Body of pancreas (tissue), 4 donors: ENCODE results near the gene PIP5KL1. TPM values are rescaled to one million over a fixed set of nuclear protein-coding genes. Genes with fewer than 3 reads are reported as not detected.

Source experiments
- ATAC-seq: fragments of 150-250 bp; one replicate; pipeline ENCODE4 v1.9.1; 2016
- DNase-seq, 4 donors: peaks; one replicate each; pipeline ENCODE4 v3.0.0-alpha.2; 2019
- H3K27ac ChIP-seq, 4 donors: fragments of 200-600 bp; sonication (generic); 1 replicate in 3 of 4; 2 replicates in 1 of 4; pipeline versions ENCODE4 v1.5.1 to v1.6.1; 2016 to 2019; ENCODE audit warnings: mild to moderate bottlenecking in 1 of 4, mixed read lengths in 1 of 4, moderate library complexity in 1 of 4
- H3K27me3 ChIP-seq, 2 donors: fragments of 200-600 bp; sonication (generic); one replicate each; pipeline ENCODE4 v1.6.0; 2016; ENCODE audit warnings: mild to moderate bottlenecking in 1 of 2
- H3K36me3 ChIP-seq, 2 donors: fragments of 200-600 bp; sonication (generic); replicated peaks in 1 of 2; 2 replicates each; pipeline ENCODE4 v1.5.1; 2016; ENCODE audit warnings: low read depth in 2 of 2; ENCODE audit not compliant: insufficient read depth in 1 of 2
- H3K4me1 ChIP-seq: fragments of 200-600 bp; sonication (generic); one replicate; pipeline ENCODE4 v1.6.0; 2016
- H3K4me3 ChIP-seq, 2 donors: fragments of 200-600 bp; sonication (generic); 1 replicate in 1 of 2; 2 replicates in 1 of 2; pipeline ENCODE4 v1.5.1; 2016 to 2019
- H3K9me3 ChIP-seq, 3 donors: fragments of 200-600 bp; sonication (generic); 1 replicate in 2 of 3; 2 replicates in 1 of 3; pipeline ENCODE4 v1.5.1; 2016
- POLR2A ChIP-seq, 3 donors: fragments of 450-650 bp; IDR thresholded peaks; one replicate each; pipeline ENCODE4 v1.6.1; 2016; ENCODE audit warnings: antibody characterized with exemption in 3 of 3, mild to moderate bottlenecking in 2 of 3
- WGBS, 2 donors: methylation state at CpG; one replicate each; pipeline ENCODE4 v1.1.5; 2017; 5-methylcytosine and 5-hydroxymethylcytosine counted together
- intact Hi-C: fragments of 100-400 bp; cut with DNase I; formaldehyde crosslinking; loops from one replicate; pipeline ENCODE4 v1.15.1; 2023
- total RNA-seq, 2 donors: library from RNA; depleted of rRNA; stranded (reverse); fragments of >200 nt; gene quantifications; one replicate each; pipeline ENCODE4 v1.1.0, GENCODE V29; 2016
- TF ChIP-seq, protein P1 (sequence below), 7 experiments: fragments of 450-650 bp in 4 of 7; fragments of 200-600 bp in 3 of 7; sonication (generic) in 3 of 7; IDR thresholded peaks; one replicate each; pipeline ENCODE4 v1.5.1; 2016 to 2019; ENCODE audit warnings: antibody characterized with exemption in 7 of 7

Gene PIP5KL1
- total RNA-seq, 2 donors from 2014 or later, result 1.3 to 2.6 TPM

DNA sequence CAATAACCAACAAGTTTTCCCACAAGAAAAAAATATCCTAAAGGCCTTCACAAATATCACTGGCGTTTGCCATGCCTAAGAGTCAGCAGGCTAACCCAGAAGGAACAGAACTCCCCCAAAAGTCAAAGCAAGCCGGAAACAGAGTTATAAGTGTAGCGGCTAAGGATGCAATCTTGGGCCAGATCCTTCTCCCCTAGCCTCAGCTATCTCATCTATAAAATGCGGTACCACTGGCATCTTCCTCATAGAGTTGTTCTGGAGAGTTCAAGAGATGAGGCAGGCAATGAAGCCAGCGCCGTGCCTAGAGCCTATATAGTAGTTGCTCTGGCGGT, 6.4 kb upstream of the PIP5KL1 start:
- H3K36me3 ChIP-seq, result no peaks in the 10 kb centered on the region
- intact Hi-C loops, result no loop called here
- TF ChIP-seq, protein P1, sequence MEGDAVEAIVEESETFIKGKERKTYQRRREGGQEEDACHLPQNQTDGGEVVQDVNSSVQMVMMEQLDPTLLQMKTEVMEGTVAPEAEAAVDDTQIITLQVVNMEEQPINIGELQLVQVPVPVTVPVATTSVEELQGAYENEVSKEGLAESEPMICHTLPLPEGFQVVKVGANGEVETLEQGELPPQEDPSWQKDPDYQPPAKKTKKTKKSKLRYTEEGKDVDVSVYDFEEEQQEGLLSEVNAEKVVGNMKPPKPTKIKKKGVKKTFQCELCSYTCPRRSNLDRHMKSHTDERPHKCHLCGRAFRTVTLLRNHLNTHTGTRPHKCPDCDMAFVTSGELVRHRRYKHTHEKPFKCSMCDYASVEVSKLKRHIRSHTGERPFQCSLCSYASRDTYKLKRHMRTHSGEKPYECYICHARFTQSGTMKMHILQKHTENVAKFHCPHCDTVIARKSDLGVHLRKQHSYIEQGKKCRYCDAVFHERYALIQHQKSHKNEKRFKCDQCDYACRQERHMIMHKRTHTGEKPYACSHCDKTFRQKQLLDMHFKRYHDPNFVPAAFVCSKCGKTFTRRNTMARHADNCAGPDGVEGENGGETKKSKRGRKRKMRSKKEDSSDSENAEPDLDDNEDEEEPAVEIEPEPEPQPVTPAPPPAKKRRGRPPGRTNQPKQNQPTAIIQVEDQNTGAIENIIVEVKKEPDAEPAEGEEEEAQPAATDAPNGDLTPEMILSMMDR (IDR thresholded peaks at IDR 0.05), result no peak
- TF ChIP-seq POLR2A (IDR thresholded peaks at IDR 0.05), result no peak
- no peaks in the 10 kb centered on the region for H3K9me3 ChIP-seq
- H3K4me3 ChIP-seq, result peak overlapping the region; percentile 48 to 68
- no peak for ATAC-seq
- no peak for DNase-seq
- H3K27ac ChIP-seq, result peak overlapping the region in 3 of 4 donors; percentile 3 to 49 (median 40)
- peaks cover 31% of the 10 kb centered on the region for H3K4me1 ChIP-seq
- no peaks in the 10 kb centered on the region for H3K27me3 ChIP-seq
- 6 to 10% methylated on average over 7 of the region's 7 CpGs for WGBS, 2 donors

DNA sequence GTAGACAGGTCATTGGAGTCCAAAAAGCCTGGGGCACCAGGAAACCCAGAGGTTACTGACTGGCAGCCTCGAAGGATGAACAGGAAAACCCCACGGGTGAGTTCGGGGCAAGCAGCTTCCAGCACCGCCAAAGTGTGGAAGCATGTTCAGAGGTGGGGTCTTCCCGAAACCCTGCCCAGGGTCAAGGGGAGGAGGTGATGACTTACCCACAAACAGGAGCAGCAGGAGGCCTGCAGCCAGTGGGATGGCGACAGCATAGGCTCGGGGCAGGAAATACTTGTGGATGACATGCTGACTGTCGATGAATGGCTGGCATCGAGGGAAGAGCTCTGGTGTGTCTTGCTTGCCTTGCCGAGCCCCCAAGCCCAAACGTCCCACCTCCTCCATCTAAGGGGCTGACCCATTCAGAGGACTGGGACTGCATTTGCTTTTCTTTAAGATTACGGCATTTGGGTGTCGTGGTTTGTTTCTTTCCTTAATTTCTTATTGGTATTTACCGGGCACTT, 5.8 kb upstream of the PIP5KL1 start:
- DNase-seq, result no peak
- TF ChIP-seq POLR2A (IDR thresholded peaks at IDR 0.05), result no peak
- TF ChIP-seq, protein P1 (IDR thresholded peaks at IDR 0.05), result no peak
- Histone ChIP-seq H3K36me3 (no peaks in the 10 kb centered on the region), H3K27ac (no peak overlapping the region), H3K27me3 (no peaks in the 10 kb centered on the region), H3K9me3 (no peaks in the 10 kb centered on the region), H3K4me1 (peaks cover 36% of the 10 kb centered on the region), H3K4me3 (no peak overlapping the region)
- intact Hi-C loops, result no loop called here
- ATAC-seq, result no peak
- 71 to 78% methylated on average over 14 of the region's 14 CpGs for whole genome bisulfite sequencing, 2 donors

DNA sequence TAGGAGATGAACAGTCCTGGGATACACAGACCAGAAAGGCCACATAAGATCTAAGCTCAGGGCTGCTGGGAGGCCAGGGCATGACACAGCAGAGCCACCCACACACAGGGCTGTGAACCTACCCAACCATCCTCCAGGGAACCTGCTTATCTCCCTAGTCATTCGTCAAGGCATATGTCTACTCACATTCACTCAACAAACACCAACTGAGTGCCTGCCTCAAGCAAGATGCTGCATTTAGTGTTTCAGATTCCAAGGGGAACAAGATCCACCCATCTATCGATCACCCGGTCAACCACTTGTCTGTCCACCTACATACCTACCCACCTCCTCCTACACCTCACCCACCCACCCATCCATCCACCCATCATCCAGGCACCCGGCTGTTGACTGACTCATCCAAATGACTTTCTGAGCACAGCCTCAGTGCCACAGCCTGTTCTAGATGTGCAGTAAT, 5.2 kb upstream of the PIP5KL1 start:
- no peaks in the 10 kb centered on the region for H3K27me3 ChIP-seq
- no peak for TF ChIP-seq POLR2A (IDR thresholded peaks at IDR 0.05)
- TF ChIP-seq, protein P1 (IDR thresholded peaks at IDR 0.05), result no peak
- 67 to 69% methylated on average over 4 of the region's 4 CpGs for WGBS, 2 donors
- intact Hi-C loops, result no loop called here
- no peak overlapping the region for H3K27ac ChIP-seq
- DNase-seq (no peak), ATAC-seq (no peak)
- H3K4me3 ChIP-seq, result no peak overlapping the region
- H3K36me3 ChIP-seq, result no peaks in the 10 kb centered on the region
- no peaks in the 10 kb centered on the region for H3K9me3 ChIP-seq
- H3K4me1 ChIP-seq, result peaks cover 42% of the 10 kb centered on the region

DNA sequence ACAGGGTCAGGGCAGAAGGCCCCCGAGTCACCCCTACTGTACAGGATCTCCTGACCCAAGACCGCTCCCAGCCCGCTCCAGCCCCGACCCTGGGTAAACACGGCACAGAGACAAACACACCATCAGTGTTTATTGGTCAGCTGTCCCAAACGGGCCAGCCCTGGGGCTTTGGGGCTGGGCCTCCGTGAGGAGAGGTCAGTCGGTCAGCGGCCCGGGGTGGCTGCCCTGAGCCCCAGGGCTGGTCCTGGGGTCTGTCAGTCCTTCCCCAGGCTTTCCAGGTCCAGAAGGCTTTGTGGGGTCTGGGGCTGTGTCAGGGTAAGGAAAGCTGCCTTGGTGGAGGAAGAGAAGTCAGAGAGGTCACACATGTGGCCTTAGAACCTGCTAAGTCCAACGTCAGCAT, 4.4 kb upstream of the PIP5KL1 start:
- DNase-seq (no peak), ATAC-seq (no peak)
- H3K27ac ChIP-seq, result no peak overlapping the region
- no peaks in the 10 kb centered on the region for H3K9me3 ChIP-seq
- H3K36me3 ChIP-seq, result no peaks in the 10 kb centered on the region
- TF ChIP-seq, protein P1 (IDR thresholded peaks at IDR 0.05), result no peak
- no peak for TF ChIP-seq POLR2A (IDR thresholded peaks at IDR 0.05)
- H3K4me3 ChIP-seq, result no peak overlapping the region
- peaks cover 50% of the 10 kb centered on the region for H3K4me1 ChIP-seq
- intact Hi-C loops, result loop anchor here (5.0 kb wide), 1 partner anchor 198 kb away; the partner anchor contains the start of gene TOR2A
- H3K27me3 ChIP-seq, result no peaks in the 10 kb centered on the region
- 44 to 84% methylated on average over 1 to 11 of the region's 11 CpGs for WGBS, 2 donors

DNA sequence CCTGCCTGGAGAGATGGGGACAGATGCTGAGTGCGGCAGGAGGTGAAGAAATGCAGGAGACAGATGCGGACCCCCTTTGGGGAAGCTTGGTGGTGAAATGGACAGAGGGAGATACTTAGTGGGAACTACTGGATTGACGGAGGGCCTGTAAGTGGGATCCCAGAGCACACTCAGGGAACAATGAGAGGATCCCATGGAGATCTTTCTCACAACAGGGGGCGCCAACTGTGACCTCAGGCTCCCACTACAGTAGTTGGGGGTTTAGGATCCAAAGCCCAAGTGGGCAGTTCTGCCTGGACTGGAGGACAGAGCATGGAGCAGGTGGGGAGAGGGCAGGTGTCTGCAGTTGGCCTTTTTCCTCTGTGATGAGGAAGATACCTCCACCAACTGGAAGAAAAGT, 3.7 kb upstream of the PIP5KL1 start:
- Histone ChIP-seq H3K4me1 (peaks cover 50% of the 10 kb centered on the region), H3K4me3 (no peak overlapping the region), H3K9me3 (no peaks in the 10 kb centered on the region), H3K27me3 (no peaks in the 10 kb centered on the region), H3K36me3 (no peaks in the 10 kb centered on the region), H3K27ac (no peak overlapping the region)
- no peak for TF ChIP-seq POLR2A (IDR thresholded peaks at IDR 0.05)
- TF ChIP-seq, protein P1 (IDR thresholded peaks at IDR 0.05), result no peak
- ATAC-seq (no peak), DNase-seq (no peak)
- intact Hi-C loops, result loop anchor here (5.0 kb wide), 1 partner anchor 197 kb away; the partner anchor contains the start of gene TOR2A
- 90 to 92% methylated on average over 4 of the region's 4 CpGs for WGBS, 2 donors
